Measurements from ENCODE around the gene SNAP25.

SNAP25 gene

DNA sequence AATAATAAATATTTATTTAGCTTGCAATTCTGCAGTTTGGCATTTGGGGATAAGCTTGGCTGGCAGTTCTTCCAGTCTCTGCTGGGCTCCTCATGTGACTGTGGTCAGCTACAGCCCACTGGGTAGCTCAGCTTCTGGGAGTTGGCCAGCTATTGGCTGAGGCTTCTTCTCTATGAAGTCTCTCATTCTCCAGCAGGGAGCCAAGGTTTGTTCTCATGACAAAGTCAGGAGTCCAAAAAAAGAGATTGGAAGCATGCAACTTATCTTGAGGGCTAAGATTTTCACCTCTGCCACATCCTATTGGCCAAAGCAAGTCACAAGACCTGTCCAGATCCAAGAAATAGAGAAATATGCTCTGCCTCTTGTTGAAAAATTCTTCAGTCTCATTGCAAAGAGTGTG, 94.6 kb downstream of the SNAP25 start:
- Histone ChIP-seq H3K36me3 (ENCODE audit: control insufficient read depth in 5 of 5, insufficient read depth in 5 of 5, low read length in 5 of 5) (no peaks in the 10 kb centered on the region), H3K27me3 (ENCODE audit: control insufficient read depth in 5 of 5, insufficient read depth in 4 of 5, low read length in 5 of 5) (no peaks in the 10 kb centered on the region), H3K27ac (ENCODE audit: low read depth, low read length) (no peak overlapping the region), H3K9me3 (ENCODE audit: control insufficient read depth in 5 of 5, low read length in 5 of 5) (peaks cover 0 to 7% (median 6%) of the 10 kb centered on the region in 5 donors), H3K4me1 (ENCODE audit: control insufficient read depth in 5 of 5, insufficient read depth in 5 of 5, low read length in 5 of 5) (peaks cover 0 to 11% (median 3%) of the 10 kb centered on the region in 5 donors), H3K9ac (ENCODE audit: low read length in 5 of 5) (no peak overlapping the region), H3K4me3 (ENCODE audit: low read depth in 1 of 5, low read length in 5 of 5) (no peak overlapping the region)

DNA sequence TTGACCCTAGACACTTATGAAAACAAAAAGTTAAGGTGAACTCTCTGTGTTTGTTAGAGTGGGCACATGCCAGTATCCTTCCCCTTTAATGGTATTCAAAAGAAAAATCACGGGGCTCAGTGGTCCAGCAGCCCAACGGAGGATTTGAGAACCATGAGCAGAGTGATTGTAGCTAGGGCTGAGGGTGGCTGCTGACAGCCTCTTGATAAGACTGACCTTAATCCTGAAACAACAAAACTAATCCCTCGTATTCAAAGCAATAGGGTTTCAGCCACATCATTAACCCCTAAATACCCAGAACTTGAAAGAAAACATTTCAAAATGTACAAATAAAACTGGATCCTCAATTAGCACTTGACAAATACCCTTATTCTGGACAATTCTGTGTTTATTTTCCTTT, 95.1 kb downstream of the SNAP25 start:
- Histone ChIP-seq H3K4me3 (ENCODE audit: low read depth in 1 of 5, low read length in 5 of 5) (no peak overlapping the region), H3K4me1 (ENCODE audit: control insufficient read depth in 5 of 5, insufficient read depth in 5 of 5, low read length in 5 of 5) (peaks cover 0 to 11% (median 3%) of the 10 kb centered on the region in 5 donors), H3K27ac (ENCODE audit: low read depth, low read length) (no peak overlapping the region)

DNA sequence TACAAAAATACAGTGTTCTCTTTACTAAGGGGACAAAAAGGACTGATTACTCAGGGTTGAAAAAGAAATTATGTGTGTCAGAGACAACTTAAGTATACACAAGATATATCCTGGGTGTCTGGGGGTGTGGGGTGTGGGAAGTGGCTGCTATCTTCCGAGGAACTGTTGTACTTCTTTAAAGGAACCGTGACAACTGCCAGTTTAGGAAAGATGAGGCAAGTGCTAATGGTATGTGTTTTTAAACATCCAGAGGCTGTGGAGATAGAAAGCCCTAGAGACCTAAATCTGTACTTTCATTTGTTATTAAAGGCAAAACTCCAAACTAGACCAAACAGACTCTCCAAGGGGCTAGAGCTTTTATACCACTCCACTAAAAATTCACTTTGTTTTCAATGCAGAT, 95.6 kb downstream of the SNAP25 start:
- H3K9me3 ChIP-seq (ENCODE audit: control insufficient read depth in 5 of 5, low read length in 5 of 5): peaks cover 0 to 7% (median 6%) of the 10 kb centered on the region in 5 donors
- H3K4me1 ChIP-seq (ENCODE audit: control insufficient read depth in 5 of 5, insufficient read depth in 5 of 5, low read length in 5 of 5): peaks cover 0 to 11% (median 3%) of the 10 kb centered on the region in 5 donors
- no peak overlapping the region for H3K9ac ChIP-seq (ENCODE audit: low read length in 5 of 5)
- no peaks in the 10 kb centered on the region for H3K36me3 ChIP-seq (ENCODE audit: control insufficient read depth in 5 of 5, insufficient read depth in 5 of 5, low read length in 5 of 5)
- H3K27me3 ChIP-seq (ENCODE audit: control insufficient read depth in 5 of 5, insufficient read depth in 4 of 5, low read length in 5 of 5): no peaks in the 10 kb centered on the region
- no peak overlapping the region for H3K4me3 ChIP-seq (ENCODE audit: low read depth in 1 of 5, low read length in 5 of 5)
- no peak overlapping the region for H3K27ac ChIP-seq (ENCODE audit: low read depth, low read length)

More for the DNA sequence above, 95.1 kb downstream of the SNAP25 start:
- no peak overlapping the region for H3K9ac ChIP-seq (ENCODE audit: low read length in 5 of 5)
- H3K9me3 ChIP-seq (ENCODE audit: control insufficient read depth in 5 of 5, low read length in 5 of 5): peaks cover 0 to 7% (median 6%) of the 10 kb centered on the region in 5 donors
- H3K36me3 ChIP-seq (ENCODE audit: control insufficient read depth in 5 of 5, insufficient read depth in 5 of 5, low read length in 5 of 5): no peaks in the 10 kb centered on the region
- H3K27me3 ChIP-seq (ENCODE audit: control insufficient read depth in 5 of 5, insufficient read depth in 4 of 5, low read length in 5 of 5): no peaks in the 10 kb centered on the region

DNA sequence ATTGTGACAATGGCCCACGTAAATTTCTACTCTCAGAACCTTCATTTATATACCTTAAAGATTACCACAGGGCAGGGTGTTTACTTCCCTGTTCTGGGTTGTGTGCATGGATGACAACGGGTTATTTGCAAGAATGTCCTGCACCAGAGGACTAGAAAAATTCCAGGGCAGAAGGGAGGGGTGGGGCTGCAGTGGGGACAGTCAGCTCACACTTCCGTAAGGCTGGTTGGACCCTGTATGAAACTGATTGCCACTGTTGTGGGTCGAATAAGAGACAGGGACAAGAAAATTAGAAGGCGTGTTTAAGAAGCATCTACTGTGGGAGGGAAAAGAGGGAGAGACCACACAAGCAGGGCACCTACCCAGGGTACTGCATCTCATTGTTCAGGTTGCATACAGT, 96.5 kb downstream of the SNAP25 start:
- H3K27ac ChIP-seq (ENCODE audit: low read depth, low read length): no peak overlapping the region
- H3K36me3 ChIP-seq (ENCODE audit: control insufficient read depth in 5 of 5, insufficient read depth in 5 of 5, low read length in 5 of 5): no peaks in the 10 kb centered on the region
- peaks cover 0 to 7% (median 6%) of the 10 kb centered on the region in 5 donors for H3K9me3 ChIP-seq (ENCODE audit: control insufficient read depth in 5 of 5, low read length in 5 of 5)
- no peak overlapping the region for H3K4me3 ChIP-seq (ENCODE audit: low read depth in 1 of 5, low read length in 5 of 5)
- H3K27me3 ChIP-seq (ENCODE audit: control insufficient read depth in 5 of 5, insufficient read depth in 4 of 5, low read length in 5 of 5): no peaks in the 10 kb centered on the region
- H3K4me1 ChIP-seq (ENCODE audit: control insufficient read depth in 5 of 5, insufficient read depth in 5 of 5, low read length in 5 of 5): peaks cover 0 to 11% (median 4%) of the 10 kb centered on the region in 5 donors
- H3K9ac ChIP-seq (ENCODE audit: low read length in 5 of 5): no peak overlapping the region

DNA sequence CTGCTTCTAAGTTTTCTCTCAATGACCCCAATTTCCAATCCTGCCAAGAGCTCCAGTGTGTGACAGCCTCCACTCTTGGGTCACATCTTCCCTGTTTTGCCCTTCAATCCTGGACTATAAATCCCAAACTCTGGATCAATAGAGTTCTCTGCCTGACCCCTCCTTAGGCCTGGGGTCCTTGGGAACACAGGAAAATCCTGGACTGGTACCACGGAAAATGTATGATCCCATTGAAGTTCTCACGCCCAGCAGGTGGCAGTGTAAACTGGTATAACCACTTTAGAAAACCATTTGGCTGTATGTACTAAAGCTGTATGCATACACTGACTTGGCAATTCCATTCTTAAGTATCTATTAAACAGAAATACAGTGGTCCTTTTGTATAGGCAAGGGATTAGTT, 98.0 kb downstream of the SNAP25 start:
- no peak overlapping the region for H3K4me3 ChIP-seq (ENCODE audit: low read depth in 1 of 5, low read length in 5 of 5)
- no peaks in the 10 kb centered on the region for H3K27me3 ChIP-seq (ENCODE audit: control insufficient read depth in 5 of 5, insufficient read depth in 4 of 5, low read length in 5 of 5)
- peaks cover 0 to 16% (median 13%) of the 10 kb centered on the region in 5 donors for H3K4me1 ChIP-seq (ENCODE audit: control insufficient read depth in 5 of 5, insufficient read depth in 5 of 5, low read length in 5 of 5)
- no peak overlapping the region for H3K9ac ChIP-seq (ENCODE audit: low read length in 5 of 5)
- no peaks in the 10 kb centered on the region for H3K36me3 ChIP-seq (ENCODE audit: control insufficient read depth in 5 of 5, insufficient read depth in 5 of 5, low read length in 5 of 5)
- H3K9me3 ChIP-seq (ENCODE audit: control insufficient read depth in 5 of 5, low read length in 5 of 5): peaks cover 0 to 7% (median 6%) of the 10 kb centered on the region in 5 donors
- no peak overlapping the region for H3K27ac ChIP-seq (ENCODE audit: low read depth, low read length)

DNA sequence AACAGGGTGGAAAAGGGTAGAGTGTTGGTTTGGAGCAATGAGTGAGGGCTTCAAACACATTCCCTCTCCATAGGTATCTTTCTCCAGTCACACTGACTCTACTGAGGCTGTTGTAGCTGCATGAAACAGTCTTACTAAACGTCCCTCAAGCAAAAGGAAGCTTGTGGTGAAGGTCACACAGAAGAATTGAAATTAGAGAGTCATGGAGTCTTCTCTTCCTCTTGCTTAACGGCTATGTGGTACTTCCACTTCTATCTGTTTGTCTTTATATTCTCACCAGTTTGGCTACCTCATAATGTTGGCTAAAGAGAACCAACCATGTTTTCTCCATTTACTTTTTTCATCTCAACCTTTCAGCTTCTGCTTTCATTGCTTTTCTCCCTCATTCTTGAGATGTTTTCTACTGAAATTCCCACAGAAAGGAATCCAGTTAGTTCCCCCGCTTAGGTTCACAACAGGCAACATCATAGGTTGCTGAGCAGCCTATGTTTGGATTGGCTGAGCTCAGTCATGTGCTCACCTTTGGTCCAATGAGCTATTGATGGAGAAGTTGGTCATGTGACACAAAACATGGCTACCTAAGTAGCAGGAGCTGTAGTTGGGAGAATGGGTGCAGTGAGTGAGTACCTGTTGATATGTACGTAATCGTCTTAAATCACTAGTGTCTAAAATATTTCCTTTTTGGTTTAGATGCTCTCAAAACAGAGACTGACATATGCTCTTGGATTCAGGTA, 99.8 kb downstream of the SNAP25 start:
- Histone ChIP-seq H3K27ac (ENCODE audit: low read depth, low read length) (no peak overlapping the region), H3K4me3 (ENCODE audit: low read depth in 1 of 5, low read length in 5 of 5) (no peak overlapping the region), H3K36me3 (ENCODE audit: control insufficient read depth in 5 of 5, insufficient read depth in 5 of 5, low read length in 5 of 5) (no peaks in the 10 kb centered on the region), H3K9me3 (ENCODE audit: control insufficient read depth in 5 of 5, low read length in 5 of 5) (peaks cover 0 to 7% (median 6%) of the 10 kb centered on the region in 5 donors), H3K27me3 (ENCODE audit: control insufficient read depth in 5 of 5, insufficient read depth in 4 of 5, low read length in 5 of 5) (no peaks in the 10 kb centered on the region), H3K4me1 (ENCODE audit: control insufficient read depth in 5 of 5, insufficient read depth in 5 of 5, low read length in 5 of 5) (peaks cover 0 to 19% (median 15%) of the 10 kb centered on the region in 5 donors), H3K9ac (ENCODE audit: low read length in 5 of 5) (no peak overlapping the region)

DNA sequence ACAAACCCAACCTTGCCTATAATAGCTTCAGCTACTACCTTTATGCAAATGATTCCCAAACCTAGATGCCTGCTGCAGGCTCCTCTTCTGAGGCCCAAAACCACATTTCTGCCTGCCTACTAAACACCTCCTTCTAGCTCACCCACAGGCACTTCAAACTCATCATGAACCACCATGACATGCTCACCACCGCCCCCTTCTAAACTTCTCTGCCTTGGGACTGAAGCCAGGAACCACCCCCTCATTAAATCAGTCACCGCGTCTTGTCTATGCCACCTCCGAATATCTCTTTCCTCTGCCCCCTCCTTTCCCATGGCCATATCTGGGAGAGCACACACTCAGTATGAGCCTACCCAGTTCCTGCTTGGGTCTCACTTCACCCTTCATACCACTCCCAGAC, 101.2 kb downstream of the SNAP25 start:
- Histone ChIP-seq H3K9me3 (ENCODE audit: control insufficient read depth in 5 of 5, low read length in 5 of 5) (peaks cover 0 to 7% (median 6%) of the 10 kb centered on the region in 5 donors), H3K27me3 (ENCODE audit: control insufficient read depth in 5 of 5, insufficient read depth in 4 of 5, low read length in 5 of 5) (no peaks in the 10 kb centered on the region), H3K4me1 (ENCODE audit: control insufficient read depth in 5 of 5, insufficient read depth in 5 of 5, low read length in 5 of 5) (peaks cover 0 to 22% (median 14%) of the 10 kb centered on the region in 5 donors), H3K4me3 (ENCODE audit: low read depth in 1 of 5, low read length in 5 of 5) (no peak overlapping the region), H3K27ac (ENCODE audit: low read depth, low read length) (no peak overlapping the region), H3K36me3 (ENCODE audit: control insufficient read depth in 5 of 5, insufficient read depth in 5 of 5, low read length in 5 of 5) (no peaks in the 10 kb centered on the region), H3K9ac (ENCODE audit: low read length in 5 of 5) (no peak overlapping the region)

DNA sequence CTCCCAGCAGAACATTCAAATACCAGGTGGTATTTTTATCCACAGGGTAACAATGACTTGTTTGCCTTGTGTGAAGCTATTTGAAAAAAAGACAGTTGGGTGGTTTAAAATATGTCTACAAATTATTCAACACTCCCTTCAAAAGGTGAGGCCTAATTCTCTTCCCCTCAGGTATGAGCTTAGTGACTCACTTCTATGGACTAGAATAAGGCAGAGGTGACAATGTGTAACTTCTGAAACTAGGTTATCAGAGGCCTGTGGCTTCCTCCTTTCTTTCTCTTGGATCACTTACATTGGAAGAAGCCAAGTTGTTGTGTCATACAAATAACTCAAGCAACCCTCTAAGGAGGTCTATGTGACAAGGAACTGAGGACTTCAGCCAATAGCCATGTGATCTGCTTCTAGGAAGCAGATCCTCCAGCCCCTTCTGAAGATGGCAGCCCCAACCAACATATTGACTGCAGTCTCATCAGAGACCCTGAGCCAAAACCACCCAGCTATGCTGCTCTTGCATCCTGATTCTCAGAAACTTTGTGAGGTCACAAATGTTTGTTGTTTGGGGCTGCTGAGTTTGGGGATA, 102.6 kb downstream of the SNAP25 start:
- H3K4me3 ChIP-seq (ENCODE audit: low read depth in 1 of 5, low read length in 5 of 5): peak overlapping the region in 1 of 5 donors; percentile 19
- H3K9ac ChIP-seq (ENCODE audit: low read length in 5 of 5): no peak overlapping the region
- no peak overlapping the region for H3K27ac ChIP-seq (ENCODE audit: low read depth, low read length)
- H3K36me3 ChIP-seq (ENCODE audit: control insufficient read depth in 5 of 5, insufficient read depth in 5 of 5, low read length in 5 of 5): no peaks in the 10 kb centered on the region
- H3K9me3 ChIP-seq (ENCODE audit: control insufficient read depth in 5 of 5, low read length in 5 of 5): peaks cover 0 to 7% (median 6%) of the 10 kb centered on the region in 5 donors
- H3K4me1 ChIP-seq (ENCODE audit: control insufficient read depth in 5 of 5, insufficient read depth in 5 of 5, low read length in 5 of 5): peaks cover 0 to 22% (median 12%) of the 10 kb centered on the region in 5 donors
- H3K27me3 ChIP-seq (ENCODE audit: control insufficient read depth in 5 of 5, insufficient read depth in 4 of 5, low read length in 5 of 5): no peaks in the 10 kb centered on the region

DNA sequence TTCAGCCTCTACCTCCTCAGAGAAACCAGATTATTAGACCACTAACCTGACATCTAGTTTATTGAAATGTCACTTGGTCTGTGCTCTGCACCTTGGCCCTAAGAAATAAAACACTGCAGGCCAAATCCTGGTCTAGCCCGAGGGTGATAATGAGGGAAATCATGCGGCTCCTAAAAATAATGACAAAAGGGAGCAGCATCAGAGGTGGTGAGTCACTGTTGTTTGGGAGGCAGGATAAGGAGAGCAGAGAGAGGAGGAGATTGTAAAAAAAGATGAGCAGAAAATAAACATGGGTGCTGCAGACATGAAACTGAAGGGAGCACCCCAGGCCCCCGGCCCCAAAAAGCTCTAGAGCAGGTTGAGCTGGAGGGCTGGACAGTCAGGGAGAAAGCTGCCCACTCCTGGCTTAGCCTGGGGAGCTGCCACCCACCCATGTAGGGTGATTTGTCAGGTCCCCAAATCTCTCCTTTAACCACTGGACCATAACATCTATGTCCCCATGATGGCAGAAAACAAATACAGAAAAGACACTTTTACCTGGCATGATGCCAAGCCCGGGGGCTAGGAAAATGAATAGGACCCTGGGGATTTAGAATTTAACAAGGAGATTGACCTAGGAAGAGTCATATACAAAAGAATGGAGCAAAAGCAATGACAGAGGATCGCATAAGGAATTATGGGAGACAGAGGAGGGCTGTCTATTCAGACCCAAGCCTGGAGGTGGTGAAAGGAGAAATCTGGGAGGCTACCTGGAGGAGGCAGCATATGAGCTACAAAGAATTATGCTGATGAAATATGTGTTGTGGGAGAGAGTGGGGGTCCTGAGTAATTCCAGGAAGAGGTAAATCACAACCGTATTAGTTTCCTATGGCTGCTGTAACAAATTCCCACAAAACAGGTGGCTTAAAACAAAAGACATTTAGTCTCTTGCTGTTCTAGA, 103.7 kb downstream of the SNAP25 start:
- no peak overlapping the region for H3K27ac ChIP-seq (ENCODE audit: low read depth, low read length)
- H3K9ac ChIP-seq (ENCODE audit: low read length in 5 of 5): no peak overlapping the region
- no peaks in the 10 kb centered on the region for H3K27me3 ChIP-seq (ENCODE audit: control insufficient read depth in 5 of 5, insufficient read depth in 4 of 5, low read length in 5 of 5)
- H3K4me1 ChIP-seq (ENCODE audit: control insufficient read depth in 5 of 5, insufficient read depth in 5 of 5, low read length in 5 of 5): peaks cover 0 to 22% (median 12%) of the 10 kb centered on the region in 5 donors
- H3K36me3 ChIP-seq (ENCODE audit: control insufficient read depth in 5 of 5, insufficient read depth in 5 of 5, low read length in 5 of 5): no peaks in the 10 kb centered on the region
- no peak overlapping the region for H3K4me3 ChIP-seq (ENCODE audit: low read depth in 1 of 5, low read length in 5 of 5)
- no peaks in the 10 kb centered on the region for H3K9me3 ChIP-seq (ENCODE audit: control insufficient read depth in 5 of 5, low read length in 5 of 5)

Data from subcutaneous abdominal adipose tissue (tissue), 5 donors.